D721Med (cell line): ENCODE measurements around the gene STRA6.

Experiments
- DNase-seq: peaks from one replicate; pipeline ENCODE4 v3.0.0; 2011; ENCODE audit warnings: low spot score; ENCODE audit not compliant: insufficient read length
- FAIRE-seq: peaks from 2 replicates; lab custom pipeline; 2011; peaks lifted over from hg19 to GRCh38; lab: Jason Lieb, UNC
- CTCF ChIP-seq: IDR thresholded peaks from 2 replicates; pipeline ENCODE4 v1.5.1; 2012; ENCODE audit warnings: mild to moderate bottlenecking, control low read depth; ENCODE audit not compliant: insufficient read depth; ENCODE audit errors: missing control alignments

The STRA6 gene

GRCh38 chr15:74200412-74200815, 2.2 kb downstream of the STRA6 start:
- DNase-seq (no peak), FAIRE-seq (no peak)
- TF ChIP-seq CTCF, result no peak

GRCh38 chr15:74199297-74199652, 3.3 kb downstream of the STRA6 start:
- no peak for TF ChIP-seq CTCF
- no peak for FAIRE-seq

GRCh38 chr15:74197176-74197965, 5.2 kb downstream of the STRA6 start:
- no peak for TF ChIP-seq CTCF
- FAIRE-seq, result no peak
- no peak for DNase-seq

More at GRCh38 chr15:74199297-74199652, 3.3 kb downstream of the STRA6 start:
- no peak for DNase-seq

- no peak for TF ChIP-seq CTCF
- no peak for FAIRE-seq
- no peak for DNase-seq
These were observed 6.4 kb downstream of the STRA6 start for GRCh38 chr15:74196175-74196574.

- no peak for TF ChIP-seq CTCF
- DNase-seq, result no peak
- FAIRE-seq, result no peak
These were observed 7.7 kb downstream of the STRA6 start for GRCh38 chr15:74194572-74195559.

- TF ChIP-seq CTCF, result no peak
- DNase-seq (no peak), FAIRE-seq (no peak)
These were observed 8.7 kb downstream of the STRA6 start for GRCh38 chr15:74193905-74194304.
